GM18951 (cell line): Measurements from ENCODE around the gene TRIM3.

Experiments used
- POLR2A ChIP-seq: IDR thresholded peaks from 4 replicates; pipeline ENCODE4 v1.6.1; 2011; ENCODE audit warnings: mild to moderate bottlenecking; ENCODE audit not compliant: insufficient read length, insufficient read depth; ENCODE audit errors: extremely low read depth
- in situ Hi-C: fragments of 300-500 bp; cut with MboI; formaldehyde crosslinking; loops from one replicate; pipeline ENCODE4 v1.12.0; 2022; ENCODE audit warnings: low sequenced_read_pairs, mixed read lengths, inconsistent platforms; ENCODE audit not compliant: unreplicated experiment

The TRIM3 gene

DNA sequence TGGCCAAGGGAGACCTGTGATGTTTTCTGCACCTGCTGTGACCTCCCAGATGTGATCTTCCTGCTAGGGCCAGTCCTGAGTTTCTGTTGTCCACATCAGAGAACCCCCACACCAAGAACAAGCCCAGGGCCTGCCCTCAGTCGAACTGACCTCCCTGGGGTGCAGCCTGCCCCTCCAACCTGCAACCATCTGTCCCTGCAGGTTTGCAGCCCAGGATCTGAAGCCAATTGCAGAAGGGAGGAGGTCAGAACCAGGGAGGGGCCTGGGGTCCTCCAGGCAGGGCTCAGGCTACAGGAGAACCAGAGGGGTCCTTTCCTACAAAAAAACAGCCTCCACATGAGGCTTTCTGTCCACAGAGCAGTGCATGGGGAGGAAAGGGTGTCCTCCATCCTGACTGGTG is 807 bp downstream of the TRIM3 start:
- in situ Hi-C loops = no loop called here
- TF ChIP-seq POLR2A = no peak

DNA sequence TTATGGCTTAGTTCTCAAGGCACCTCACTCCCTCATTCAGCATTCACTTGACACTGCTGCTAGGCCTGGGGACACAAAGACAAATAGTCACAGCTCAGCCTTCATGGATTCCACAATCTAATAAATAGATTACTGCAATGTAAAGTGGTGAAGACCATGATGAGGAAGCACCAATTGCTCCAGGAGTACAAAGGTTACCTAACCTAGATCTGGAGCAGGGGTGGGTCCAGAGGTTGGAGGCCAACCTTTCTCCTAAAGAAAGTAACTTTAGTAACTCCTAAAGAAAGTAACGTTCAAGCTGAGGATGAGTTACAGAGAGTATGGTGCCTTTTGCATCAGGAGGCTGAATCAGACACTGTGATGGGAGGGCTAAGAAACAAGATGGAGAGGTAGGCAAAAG is 4.1 kb downstream of the TRIM3 start:
- TF ChIP-seq POLR2A = no peak
- in situ Hi-C loops = no loop called here

DNA sequence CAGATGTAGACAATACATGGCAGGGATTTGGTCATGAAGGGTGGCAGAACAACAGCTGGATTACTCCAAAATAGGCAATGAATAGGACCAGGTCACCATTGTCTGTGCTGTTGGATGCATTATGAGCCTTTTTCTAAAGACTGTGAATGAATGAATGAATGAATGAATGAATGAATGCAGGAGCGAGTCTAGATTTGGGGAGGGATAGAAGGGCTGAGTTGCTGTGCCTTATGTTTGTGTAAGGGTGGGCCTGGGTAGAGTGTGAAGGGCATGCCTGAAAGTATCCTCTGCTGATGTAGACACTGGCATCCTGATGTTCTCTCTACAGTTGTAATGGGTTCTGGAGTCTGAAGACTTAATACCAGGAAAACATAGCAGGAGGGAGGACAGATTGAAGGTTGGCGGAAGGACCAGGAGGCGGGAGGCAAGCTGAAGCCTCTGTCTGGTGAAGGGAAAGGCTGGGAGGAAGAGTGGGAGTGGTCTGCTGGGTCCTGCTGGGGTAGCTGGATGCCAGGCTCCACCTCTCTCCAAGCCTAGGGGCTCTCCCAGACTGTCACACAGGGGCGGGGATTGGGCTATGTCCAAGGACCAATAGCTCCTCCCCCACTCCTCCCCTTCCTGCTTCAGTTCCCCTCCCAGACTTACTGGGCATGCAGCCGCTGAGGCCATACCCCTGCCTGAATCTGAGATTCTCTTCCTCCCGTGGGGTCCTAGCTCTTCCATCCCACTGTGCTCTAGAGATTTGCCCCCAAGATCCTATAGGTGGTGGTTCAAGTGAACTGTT is 4.8 kb downstream of the TRIM3 start:
- in situ Hi-C loops = no loop called here
- peak; percentile 39 for TF ChIP-seq POLR2A

DNA sequence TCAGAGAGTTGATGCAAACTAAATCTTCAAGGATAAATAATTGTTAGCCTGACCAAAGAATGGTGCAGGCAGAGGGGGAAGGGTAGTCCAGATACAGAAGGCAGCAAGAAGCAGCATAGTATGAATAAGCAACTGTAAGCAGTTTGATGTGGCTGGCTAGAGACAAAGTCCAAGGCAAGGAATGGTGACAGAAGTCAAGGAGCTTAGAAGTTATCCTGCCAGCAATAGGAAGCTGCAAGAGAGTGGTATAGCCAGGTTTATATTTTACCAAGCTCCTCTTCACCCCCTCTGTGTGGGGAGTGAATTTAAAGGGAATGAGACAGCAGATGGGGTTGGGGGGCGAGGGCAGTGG is 14.7 kb downstream of the TRIM3 start:
- TF ChIP-seq POLR2A = no peak
- in situ Hi-C loops = no loop called here

DNA sequence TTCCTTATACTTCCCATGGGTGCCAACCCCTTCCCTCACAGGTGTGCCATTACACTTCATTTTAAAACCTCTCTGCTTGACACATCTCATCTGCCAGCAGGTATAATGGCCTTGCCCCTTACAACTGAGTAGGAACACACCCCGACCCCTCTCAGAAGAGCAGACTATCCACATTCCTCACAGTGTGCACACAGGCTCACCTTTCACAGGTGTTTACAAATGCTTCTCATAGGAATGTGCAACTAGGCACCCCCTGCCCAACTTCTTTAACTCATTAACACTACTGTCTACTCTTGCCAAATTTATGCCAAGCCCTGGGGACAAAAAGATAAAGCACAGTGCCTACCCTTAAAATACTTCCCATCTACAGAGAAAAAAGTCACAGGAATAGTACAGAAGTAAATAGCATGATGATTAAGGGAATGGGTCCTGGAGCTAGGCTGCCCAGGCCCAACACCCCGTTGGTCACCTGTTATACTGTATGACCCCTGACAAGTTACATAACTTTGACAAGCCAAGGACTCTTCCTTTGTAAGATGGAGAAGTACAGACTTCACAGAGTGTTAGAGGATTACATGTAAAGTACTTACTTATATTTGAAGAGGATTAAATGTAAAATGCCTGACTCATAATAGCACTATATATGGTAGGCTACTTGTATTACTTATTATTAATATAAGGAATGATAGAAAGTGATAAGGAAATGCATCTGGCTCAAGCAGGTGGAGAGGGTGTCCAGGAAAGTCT is 15.2 kb downstream of the TRIM3 start:
- in situ Hi-C loops = no loop called here

DNA sequence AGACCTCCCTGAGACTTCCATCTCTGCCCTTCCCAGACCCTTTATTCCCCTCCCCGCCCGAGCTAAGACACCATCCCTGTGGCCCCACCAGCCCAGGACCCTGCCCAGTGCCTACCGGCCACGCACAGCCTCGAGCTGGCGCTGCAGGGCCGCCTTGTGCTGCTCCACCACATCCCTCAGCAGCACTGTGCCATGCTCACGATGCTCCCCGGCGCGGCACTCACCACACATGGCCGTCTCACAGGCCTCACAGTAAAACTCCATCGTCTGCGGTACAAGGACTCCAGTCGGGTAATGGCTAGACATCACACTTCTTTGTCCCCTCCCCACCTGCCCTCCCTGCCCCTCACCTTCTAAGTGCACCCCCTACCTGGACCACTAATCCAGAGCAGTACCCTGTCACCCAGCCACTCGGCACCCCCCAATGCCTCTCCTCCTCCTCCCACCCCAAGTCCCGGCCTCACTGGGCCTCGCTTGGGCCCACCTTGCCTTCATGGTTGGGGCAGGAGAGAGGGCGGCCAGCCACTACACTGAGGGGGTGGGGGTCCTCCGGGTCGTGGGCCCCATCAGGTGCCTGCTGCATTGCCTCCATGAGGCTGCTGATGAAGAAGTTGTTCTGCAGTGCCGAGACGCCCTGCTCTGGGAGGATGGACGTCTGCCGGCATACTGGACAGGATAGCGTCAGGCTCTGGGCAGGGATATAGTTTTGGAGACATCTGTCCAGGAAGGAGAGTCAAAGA is 16.0 kb downstream of the TRIM3 start:
- in situ Hi-C loops = no loop called here
- TF ChIP-seq POLR2A = no peak

More for the DNA sequence above, 15.2 kb downstream of the TRIM3 start:
- no peak for TF ChIP-seq POLR2A

DNA sequence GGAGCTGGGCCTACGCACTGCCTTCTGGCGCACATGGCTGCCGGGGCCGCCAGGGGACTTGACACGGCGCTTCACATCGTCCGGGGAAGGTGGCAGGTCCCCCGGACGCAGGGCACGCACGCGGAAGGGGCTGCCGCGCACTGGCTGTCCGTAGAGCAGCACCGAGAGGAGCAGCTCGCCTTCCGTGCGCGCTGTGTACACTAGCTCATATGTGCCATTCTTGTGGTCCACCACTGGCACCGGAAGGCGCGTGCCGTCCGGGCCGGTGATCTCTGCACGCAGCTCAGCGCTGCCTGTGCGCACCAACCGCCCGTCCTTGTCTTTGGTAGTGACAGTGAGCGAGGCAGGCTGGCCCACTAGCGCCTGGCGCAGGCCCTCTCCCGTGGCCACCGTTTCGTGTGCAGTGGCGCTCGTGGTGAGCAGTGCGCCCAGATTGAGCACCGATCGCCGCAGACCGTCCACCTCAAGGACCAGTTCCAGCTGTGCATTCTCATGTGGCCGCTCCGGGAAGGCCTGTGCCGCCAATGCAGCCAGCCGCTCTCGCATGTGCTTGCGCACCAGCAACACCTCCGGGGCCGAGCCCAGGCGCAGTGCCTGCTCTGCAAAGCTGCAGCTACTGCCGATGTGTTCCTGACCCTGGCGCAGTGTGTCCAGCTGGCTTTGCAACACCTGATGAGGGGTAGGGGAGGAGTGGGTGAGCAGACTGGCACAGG is 17.2 kb downstream of the TRIM3 start:
- TF ChIP-seq POLR2A = no peak
- in situ Hi-C loops = no loop called here

DNA sequence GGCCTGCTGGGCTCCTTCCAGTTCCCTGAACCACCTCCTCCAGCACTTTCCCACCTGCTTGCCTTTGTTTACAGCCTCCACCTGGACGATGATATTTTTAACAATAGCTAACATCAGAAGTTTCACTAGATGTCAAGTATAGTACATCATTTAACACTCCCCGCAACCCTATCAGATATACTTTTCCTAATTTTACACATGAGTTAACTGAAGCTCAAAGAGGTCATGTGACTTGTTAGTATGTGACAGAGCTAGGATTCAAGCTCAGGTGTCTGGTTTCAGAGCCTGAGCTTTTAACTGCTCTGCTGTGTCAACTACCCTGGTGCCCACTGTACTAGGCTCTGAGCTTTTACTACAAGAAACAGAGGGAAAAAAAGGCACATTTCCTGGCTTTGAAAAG is 18.7 kb downstream of the TRIM3 start:
- in situ Hi-C loops = no loop called here
- TF ChIP-seq POLR2A = no peak

DNA sequence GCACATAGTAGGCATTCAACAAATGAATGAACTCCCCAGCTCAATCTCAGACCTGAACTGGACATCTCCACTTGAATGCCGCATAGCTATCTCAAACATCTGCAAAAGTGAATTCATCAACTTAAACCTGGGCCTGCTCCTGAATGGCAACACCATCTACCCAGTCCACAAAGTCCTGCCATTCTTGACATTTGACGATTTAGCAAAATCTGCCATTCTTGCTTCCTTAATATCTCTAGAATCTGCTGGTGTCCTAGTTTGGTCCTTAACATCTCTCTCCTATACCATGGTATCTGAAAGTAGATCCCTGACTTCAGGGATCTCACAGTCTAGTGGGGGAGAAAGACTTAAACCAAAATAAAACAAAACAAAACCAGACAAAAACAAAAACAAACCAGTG is 20.6 kb downstream of the TRIM3 start:
- in situ Hi-C loops = no loop called here
- TF ChIP-seq POLR2A = no peak

DNA sequence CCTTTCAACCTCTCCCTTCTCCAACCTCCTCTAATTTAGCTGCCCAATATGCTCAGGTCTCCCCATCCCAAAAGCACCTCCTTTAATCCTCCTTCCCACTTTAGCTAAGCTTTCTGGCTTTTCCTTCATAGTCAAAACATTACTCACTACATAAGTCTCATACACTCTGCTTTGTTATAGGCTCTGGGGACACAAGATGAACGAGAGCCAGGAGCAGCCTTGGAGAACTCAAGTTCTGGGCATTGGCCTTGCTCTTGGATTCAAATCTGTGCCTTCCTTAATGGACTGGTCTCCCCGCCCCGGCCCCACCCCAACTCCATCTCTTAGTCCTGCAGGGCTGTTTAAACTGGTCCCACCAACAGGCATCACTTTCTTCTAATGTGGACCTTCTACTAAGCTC is 21.5 kb downstream of the TRIM3 start:
- in situ Hi-C loops = no loop called here
- no peak for TF ChIP-seq POLR2A

DNA sequence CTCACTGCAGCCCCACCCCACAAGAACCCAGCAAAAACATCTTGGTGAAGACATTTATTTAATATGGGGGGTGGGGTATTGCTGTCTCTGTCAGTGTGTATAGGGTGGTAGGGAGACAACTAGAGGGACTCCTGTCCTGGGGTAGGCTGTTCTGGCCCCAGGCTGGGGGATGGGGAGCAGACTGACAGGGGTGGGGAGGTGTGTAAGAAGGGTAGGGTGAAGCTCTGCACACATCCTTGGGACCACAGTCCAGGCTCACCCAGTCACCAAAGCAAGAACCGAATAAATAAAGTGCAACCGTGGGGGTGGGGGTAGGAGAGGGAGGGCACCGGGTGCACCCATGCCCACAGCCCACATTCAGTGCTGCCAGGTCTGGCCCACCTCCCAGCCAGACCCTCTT is 25.2 kb downstream of the TRIM3 start:
- in situ Hi-C loops = no loop called here
- TF ChIP-seq POLR2A = no peak

DNA sequence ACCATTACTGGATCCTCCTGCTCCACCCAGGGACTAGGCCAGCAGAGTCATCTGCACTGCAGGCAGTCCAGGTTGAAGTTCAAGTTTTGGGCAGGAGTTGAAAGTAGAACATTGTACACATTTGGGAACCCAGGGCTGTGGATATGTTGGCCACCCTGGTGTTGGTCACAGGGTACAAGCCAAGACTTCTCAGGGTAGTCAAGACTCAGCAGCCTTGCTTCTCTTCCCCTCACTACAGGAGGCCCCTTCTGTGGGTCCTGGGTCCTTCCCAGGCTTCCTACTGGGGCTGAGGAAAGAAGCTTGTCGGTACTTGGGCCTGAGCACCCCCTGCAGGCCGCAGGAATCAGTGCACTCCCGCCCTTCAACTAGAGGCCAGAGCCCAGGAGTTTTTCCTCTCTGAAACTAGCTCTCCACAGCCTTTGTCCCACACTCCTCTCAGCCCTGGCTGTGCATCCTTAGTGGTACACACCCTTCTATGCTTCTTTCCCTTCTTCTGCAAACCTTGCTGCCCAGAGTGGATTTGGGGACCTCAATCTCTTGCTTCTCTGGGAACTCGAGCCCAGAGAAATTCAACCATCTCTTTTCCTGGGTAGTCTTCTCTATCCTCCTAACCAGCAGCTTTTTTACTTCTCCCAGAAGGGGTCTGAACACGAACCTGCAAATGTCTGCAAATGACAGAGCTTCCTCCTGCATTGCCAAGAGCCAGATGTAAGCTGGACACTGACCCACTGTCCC is 30.3 kb downstream of the TRIM3 start:
- TF ChIP-seq POLR2A = no peak
- in situ Hi-C loops = no loop called here

DNA sequence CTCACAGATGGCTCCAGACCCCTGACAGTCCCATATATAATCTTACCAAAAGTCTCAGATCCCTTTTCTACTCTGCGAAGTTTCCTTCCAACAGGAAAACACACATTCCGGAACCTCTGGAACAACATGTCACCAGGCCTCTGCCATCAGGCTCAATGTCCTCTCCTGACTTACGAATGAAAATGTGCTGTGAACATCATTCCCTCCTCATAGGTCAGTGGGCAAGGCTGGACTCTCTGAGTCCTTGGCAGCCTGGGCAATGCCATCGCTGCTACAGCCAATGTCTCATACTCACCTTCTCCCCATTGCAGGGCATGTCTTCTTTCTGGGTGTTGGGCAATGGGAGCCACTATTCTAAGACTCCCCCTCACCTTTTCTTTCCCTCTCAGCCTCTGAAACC is 31.3 kb downstream of the TRIM3 start:
- in situ Hi-C loops = no loop called here
- no peak for TF ChIP-seq POLR2A

DNA sequence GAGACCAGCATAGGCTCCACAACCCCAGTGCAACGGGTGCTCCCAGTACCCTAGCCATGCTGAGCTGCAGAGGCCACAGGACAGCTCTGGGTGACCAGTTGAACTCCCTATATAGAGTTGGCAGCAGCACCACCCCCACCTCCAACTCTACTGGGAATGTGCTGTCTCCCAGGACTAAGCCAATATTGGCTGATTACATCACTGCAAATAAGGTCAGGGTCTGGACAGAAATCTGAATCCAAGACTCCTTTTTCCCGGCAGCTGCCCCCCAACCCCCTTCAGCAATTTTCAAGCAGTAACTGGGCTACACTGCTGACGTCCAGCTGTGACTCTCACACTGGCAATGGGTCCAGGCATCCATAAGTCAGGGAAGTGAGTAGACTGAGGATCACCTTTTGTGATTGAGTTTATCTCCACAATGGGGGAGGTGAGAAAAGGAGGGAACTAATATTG is 32.8 kb downstream of the TRIM3 start, which contains the start of gene HPX:
HPX (minus strand) TSS at position 82 of the 453 bp plus-strand sequence; CDS start at position 58, 24 bp downstream.
- in situ Hi-C loops = no loop called here
- no peak for TF ChIP-seq POLR2A
